Pancreas (tissue), 10 donors: Measurements from ENCODE around the gene MACROD2. TPM values are rescaled to one million over a fixed set of nuclear protein-coding genes. Genes with fewer than 3 reads are reported as not detected.

Experiments used
- ATAC-seq, 4 donors: fragments of 200-7000 bp; cut with Tn5 transposase; one replicate each; pipeline versions ENCODE4 v1.8.0 to v1.9.1; 2020; ENCODE audit warnings: mild to moderate bottlenecking in 4 of 4, moderate library complexity in 4 of 4
- DNase-seq, 6 donors: peaks; one replicate each; pipeline ENCODE4 v3.0.0-alpha.2; 2020
- FAIRE-seq: peaks from 2 replicates; lab custom pipeline; 2012; peaks lifted over from hg19 to GRCh38; lab: Jason Lieb, UNC
- H3K27ac ChIP-seq, 4 donors: fragments of 200-600 bp; sonication (generic); 1 replicate in 3 of 4; 2 replicates in 1 of 4; pipeline versions ENCODE4 v1.5.0 to v1.8.0; 2020
- H3K27me3 ChIP-seq, 4 donors: fragments of 200-600 bp; one replicate each; pipeline ENCODE4 v1.8.0; 2021
- H3K36me3 ChIP-seq, 3 donors: fragments of 200-600 bp; sonication (generic) in 1 of 3; one replicate each; pipeline versions ENCODE4 v1.5.0 to v1.8.0; 2020 to 2021
- H3K4me1 ChIP-seq, 3 donors: fragments of 200-600 bp; one replicate each; pipeline ENCODE4 v1.8.0; 2021
- H3K4me3 ChIP-seq, 4 donors: fragments of 200-600 bp; sonication (generic) in 2 of 4; one replicate each; pipeline versions ENCODE4 v1.5.0 to v1.8.0; 2020 to 2021
- H3K9me3 ChIP-seq, 4 donors: fragments of 200-600 bp; one replicate each; pipeline ENCODE4 v1.8.0; 2021
- CTCF ChIP-seq, 4 donors: fragments of 200-600 bp; sonication (generic) in 3 of 4; IDR thresholded peaks; one replicate each; pipeline versions ENCODE4 v1.5.0 to v1.8.0; 2021; ENCODE audit warnings: antibody characterized with exemption in 4 of 4
- WGBS, 2 donors: extraction: QIAGEN DNeasy Blood & Tissue Kit; methylation state at CpG; one replicate each; pipeline ENCODE4 v1.1.7; 2013; 5-methylcytosine and 5-hydroxymethylcytosine counted together
- intact Hi-C, 3 donors: fragments of 100-400 bp; cut with DNase I; formaldehyde crosslinking; loops; one replicate each; pipeline versions ENCODE4 v1.11.1 to v1.14.2; 2022
- polyA plus RNA-seq, 2 donors: library from polyadenylated mRNA; stranded (reverse); fragments of 200-250 nt; gene quantifications; one replicate each; pipeline ENCODE4 v1.2.3, GENCODE V29; 2013
- total RNA-seq, 6 donors: library from RNA; stranded (reverse); fragmentation: NEBNext Ultra II Directional in 4 of 6; extraction: Animal tissue kit (Norgen Biotek cat#: 25700) in 4 of 6; gene quantifications; one replicate each; pipeline versions ENCODE4 v1.2.1 to v1.2.4, GENCODE V29; 2021 to 2023
- donor health status: healthy with polysubstance abuse.
- donor health status: DM: no; HTN: no; CAD: no; lungs with moderate emphysema.
- donor health status: DM: no; HTN: no; CAD: no.
- donor health status: control.
- donor health status: control.
- donor health status: Bipolar disorder and iron deficiency.
- donor health status: DM: yes; HTN: yes; CAD: no.
- donor health status: DM: no; HTN: no; CAD: no.
- donor health status: DM: no; HTN: no; CAD: no.
- donor health status: DM: yes; HTN: yes; CAD: no.

MACROD2 gene
- total and polyA plus RNA-seq, 8 donors: 1.7 to 4.9 (median 2.7) TPM

GRCh38 chr20:14984305-14984704 lies 989.0 kb downstream of the MACROD2 start:
- no peaks in the 10 kb centered on the region for H3K27me3 ChIP-seq

GRCh38 chr20:14984768-14985622 lies 989.7 kb downstream of the MACROD2 start:
- Histone ChIP-seq H3K4me1 (peaks cover 7 to 37% (median 19%) of the 10 kb centered on the region in 3 donors), H3K27me3 (no peaks in the 10 kb centered on the region), H3K9me3 (no peaks in the 10 kb centered on the region), H3K27ac (peak overlapping the region in 3 of 4 donors; percentile 44 to 87 (median 83)), H3K36me3 (no peaks in the 10 kb centered on the region), H3K4me3 (no peak overlapping the region)
- DNase-seq (no peak), ATAC-seq (peak in 3 of 4 donors; percentile 25 to 32 (median 28)), FAIRE-seq (no peak)
- intact Hi-C loops: loop anchor here in 1 of 3 donors (10.0 kb wide), 1 partner anchor 640 kb away; no protein-coding TSS in a partner anchor
- no peak for TF ChIP-seq CTCF (IDR thresholded peaks at IDR 0.05)
- WGBS, 2 donors: 50 to 53% methylated on average over 4 of the region's 4 CpGs

More at GRCh38 chr20:14984305-14984704, 989.0 kb downstream of the MACROD2 start:
- Histone ChIP-seq H3K4me1 (peaks cover 7 to 42% (median 26%) of the 10 kb centered on the region in 3 donors), H3K9me3 (no peaks in the 10 kb centered on the region), H3K27ac (peak overlapping the region in 2 of 4 donors; percentile 83 to 87), H3K36me3 (no peaks in the 10 kb centered on the region), H3K4me3 (no peak overlapping the region)
- ATAC-seq (no peak), FAIRE-seq (no peak), DNase-seq (no peak)
- intact Hi-C loops: loop anchor here in 1 of 3 donors (10.0 kb wide), 1 partner anchor 640 kb away; no protein-coding TSS in a partner anchor
- TF ChIP-seq CTCF (IDR thresholded peaks at IDR 0.05): no peak
- 78 to 83% methylated on average over 3 of the region's 3 CpGs for WGBS, 2 donors

- 3 to 7% methylated on average over 4 of the region's 4 CpGs for WGBS, 2 donors
- DNase-seq: peak in 4 of 6 donors; percentile 77 to 86 (median 80)
- intact Hi-C loops: loop anchor here in 1 of 3 donors (10.0 kb wide), 1 partner anchor 641 kb away; no protein-coding TSS in a partner anchor
- Histone ChIP-seq H3K4me1 (peaks cover 7 to 34% (median 18%) of the 10 kb centered on the region in 3 donors), H3K9me3 (no peaks in the 10 kb centered on the region), H3K36me3 (no peaks in the 10 kb centered on the region), H3K27me3 (no peaks in the 10 kb centered on the region), H3K27ac (peak overlapping the region; percentile 13 to 87 (median 64)), H3K4me3 (no peak overlapping the region)
- no peak for TF ChIP-seq CTCF (IDR thresholded peaks at IDR 0.05)
- peak; percentile 87 to 91 (median 89) for ATAC-seq
- peak; percentile 78 for FAIRE-seq
Measured at GRCh38 chr20:14986026-14986655, 990.8 kb downstream of the MACROD2 start.

- no peak for TF ChIP-seq CTCF (IDR thresholded peaks at IDR 0.05)
- WGBS, 2 donors: 42 to 48% methylated on average over 7 of the region's 7 CpGs
- intact Hi-C loops: loop anchor here in 1 of 3 donors (10.0 kb wide), 1 partner anchor 642 kb away; no protein-coding TSS in a partner anchor
- no peak overlapping the region for H3K4me3 ChIP-seq
- H3K4me1 ChIP-seq: peaks cover 7 to 34% (median 18%) of the 10 kb centered on the region in 3 donors
- H3K27ac ChIP-seq: peak overlapping the region; percentile 13 to 87 (median 64)
- peak; percentile 9 to 23 (median 15) for ATAC-seq
- no peaks in the 10 kb centered on the region for H3K9me3 ChIP-seq
- no peak for FAIRE-seq
- H3K36me3 ChIP-seq: no peaks in the 10 kb centered on the region
- H3K27me3 ChIP-seq: no peaks in the 10 kb centered on the region
- no peak for DNase-seq
Measured at GRCh38 chr20:14986656-14987055, 991.3 kb downstream of the MACROD2 start.
